ENCODE data around the gene GPATCH2L. TPM values are rescaled to one million over a fixed set of nuclear protein-coding genes. Genes with fewer than 3 reads are reported as not detected.

Gene GPATCH2L
- total and polyA plus RNA-seq, 2 donors (not counting 1 experiment from before 2014, with no cell fraction given) = 19.4 to 50.5 TPM

DNA sequence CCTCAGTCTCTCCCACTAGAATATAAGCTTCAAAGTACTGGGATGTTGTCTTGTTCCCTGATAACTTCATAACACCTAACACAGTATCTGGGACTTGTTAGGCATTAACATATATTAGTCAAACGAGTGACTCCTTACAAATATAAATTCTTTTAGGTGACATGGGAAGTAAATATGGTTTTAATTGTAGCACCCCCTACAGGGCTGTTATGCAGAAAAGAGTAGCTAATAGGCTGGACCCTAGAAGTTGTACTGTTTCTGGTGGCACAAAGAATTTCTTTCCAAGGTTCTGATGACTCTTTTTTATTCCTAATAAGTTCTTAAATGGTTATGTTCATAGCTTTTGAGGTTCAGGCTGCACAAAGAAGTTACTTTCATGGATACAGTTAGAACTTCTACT lies 29.8 kb downstream of the GPATCH2L start:
- DNase-seq (ENCODE audit: low read depth in 2 of 2) = peak in 1 of 2 donors; percentile 8
- peaks cover 5% of the 10 kb centered on the region for H3K79me2 ChIP-seq (ENCODE audit: control insufficient read depth, insufficient read depth, low read length)
- H3K9me3 ChIP-seq (ENCODE audit: control insufficient read depth, insufficient read depth, low read depth, low read length) = no peaks in the 10 kb centered on the region

DNA sequence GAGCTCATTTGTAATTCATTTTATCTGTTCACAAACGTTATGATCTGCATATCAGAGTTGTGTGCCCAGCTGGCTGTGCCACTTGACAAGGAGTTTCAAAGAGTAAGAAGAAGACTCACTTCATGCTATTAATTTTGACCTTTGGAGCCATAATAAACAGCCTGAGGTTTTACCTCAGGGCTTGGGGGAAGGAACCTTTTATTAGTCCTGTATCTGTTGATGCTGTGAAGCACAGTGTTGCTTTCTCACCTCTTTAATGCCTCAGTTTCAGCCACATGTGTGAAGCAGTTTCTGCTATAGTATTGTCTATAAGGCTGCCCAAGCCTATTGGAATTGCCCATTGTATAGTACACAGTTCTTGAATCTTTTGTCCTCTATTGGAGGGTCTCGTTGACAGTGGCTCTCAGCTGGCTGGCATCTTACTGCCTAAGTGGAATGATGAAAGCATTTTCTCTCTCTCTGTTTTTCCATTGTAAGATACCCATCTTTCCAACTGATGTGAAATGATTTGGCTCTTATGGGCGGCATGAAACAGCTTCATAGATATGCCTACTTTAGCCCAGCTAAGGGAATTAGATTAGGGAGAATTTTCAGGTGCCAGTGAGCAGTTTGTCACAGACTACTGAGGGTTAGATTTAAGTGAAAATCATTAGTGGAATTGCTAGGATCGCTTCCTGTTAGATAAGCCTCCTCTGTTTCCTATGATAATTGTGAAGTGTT lies 34.7 kb downstream of the GPATCH2L start:
- Histone ChIP-seq H3K9me3 (ENCODE audit: control insufficient read depth, insufficient read depth, low read depth, low read length) (no peaks in the 10 kb centered on the region), H4K20me1 (ENCODE audit: control insufficient read depth, extremely low read depth, insufficient read depth, low read length) (no peaks in the 10 kb centered on the region), H2AFZ (ENCODE audit: low read length) (no peak overlapping the region), H3K4me1 (ENCODE audit: control insufficient read depth, extremely low read depth, insufficient read depth, low read length) (no peaks in the 10 kb centered on the region), H3K4me3 (replicated peaks in 1 of 4; ENCODE audit: control extremely low read depth in 1 of 4, insufficient read depth in 1 of 4, low read depth in 3 of 4, low read length in 4 of 4) (no peak overlapping the region), H3K27ac (ENCODE audit: insufficient read depth, low read length) (no peak overlapping the region), H3K79me2 (ENCODE audit: control insufficient read depth, insufficient read depth, low read length) (peaks cover 5% of the 10 kb centered on the region), H3K4me2 (ENCODE audit: extremely low read depth, insufficient read depth, low read length) (no peak overlapping the region), H3K9ac (ENCODE audit: insufficient read depth, low read length) (no peak overlapping the region), H3K36me3 (ENCODE audit: control insufficient read depth, insufficient read depth, low read length) (peaks cover 6% of the 10 kb centered on the region), H3K27me3 (ENCODE audit: control insufficient read depth, insufficient read depth, low read length) (no peaks in the 10 kb centered on the region)
- no peak for TF ChIP-seq EZH2 (IDR thresholded peaks at IDR 0.05; ENCODE audit: low read length, missing control alignments)
- TF ChIP-seq CTCF (conservative IDR thresholded peaks at IDR 0.05 in 1 of 2, IDR thresholded peaks at IDR 0.05 in 1 of 2; ENCODE audit: low read depth in 1 of 2, low read length in 2 of 2) = no peak
- no peak for DNase-seq (ENCODE audit: low read depth in 2 of 2)

More for the DNA sequence above, 29.8 kb downstream of the GPATCH2L start:
- TF ChIP-seq CTCF (conservative IDR thresholded peaks at IDR 0.05 in 1 of 2, IDR thresholded peaks at IDR 0.05 in 1 of 2; ENCODE audit: low read depth in 1 of 2, low read length in 2 of 2) (peak in 1 of 2 donors; percentile 35), EZH2 (IDR thresholded peaks at IDR 0.05; ENCODE audit: low read length, missing control alignments) (no peak)
- no peaks in the 10 kb centered on the region for H3K4me1 ChIP-seq (ENCODE audit: control insufficient read depth, extremely low read depth, insufficient read depth, low read length)
- no peak overlapping the region for H3K4me3 ChIP-seq (replicated peaks in 1 of 4; ENCODE audit: control extremely low read depth in 1 of 4, insufficient read depth in 1 of 4, low read depth in 3 of 4, low read length in 4 of 4)
- H4K20me1 ChIP-seq (ENCODE audit: control insufficient read depth, extremely low read depth, insufficient read depth, low read length) = no peaks in the 10 kb centered on the region
- no peak overlapping the region for H2AFZ ChIP-seq (ENCODE audit: low read length)
- H3K27ac ChIP-seq (ENCODE audit: insufficient read depth, low read length) = no peak overlapping the region
- no peak overlapping the region for H3K9ac ChIP-seq (ENCODE audit: insufficient read depth, low read length)
- no peaks in the 10 kb centered on the region for H3K27me3 ChIP-seq (ENCODE audit: control insufficient read depth, insufficient read depth, low read length)
- H3K36me3 ChIP-seq (ENCODE audit: control insufficient read depth, insufficient read depth, low read length) = peaks cover 10% of the 10 kb centered on the region
- H3K4me2 ChIP-seq (ENCODE audit: extremely low read depth, insufficient read depth, low read length) = no peak overlapping the region

GRCh38 chr14:76191297-76191696 lies 39.6 kb downstream of the GPATCH2L start:
- Histone ChIP-seq H4K20me1 (ENCODE audit: control insufficient read depth, extremely low read depth, insufficient read depth, low read length) (no peaks in the 10 kb centered on the region), H3K4me2 (ENCODE audit: extremely low read depth, insufficient read depth, low read length) (no peak overlapping the region), H3K9ac (ENCODE audit: insufficient read depth, low read length) (no peak overlapping the region), H3K4me1 (ENCODE audit: control insufficient read depth, extremely low read depth, insufficient read depth, low read length) (no peaks in the 10 kb centered on the region), H3K27me3 (ENCODE audit: control insufficient read depth, insufficient read depth, low read length) (no peaks in the 10 kb centered on the region), H3K9me3 (ENCODE audit: control insufficient read depth, insufficient read depth, low read depth, low read length) (no peaks in the 10 kb centered on the region), H3K36me3 (ENCODE audit: control insufficient read depth, insufficient read depth, low read length) (peaks cover 1% of the 10 kb centered on the region), H3K79me2 (ENCODE audit: control insufficient read depth, insufficient read depth, low read length) (peaks cover 2% of the 10 kb centered on the region), H3K4me3 (replicated peaks in 1 of 4; ENCODE audit: control extremely low read depth in 1 of 4, insufficient read depth in 1 of 4, low read depth in 3 of 4, low read length in 4 of 4) (no peak overlapping the region), H3K27ac (ENCODE audit: insufficient read depth, low read length) (no peak overlapping the region), H2AFZ (ENCODE audit: low read length) (no peak overlapping the region)
- no peak for DNase-seq (ENCODE audit: low read depth in 2 of 2)
- TF ChIP-seq EZH2 (IDR thresholded peaks at IDR 0.05; ENCODE audit: low read length, missing control alignments) = no peak
- no peak for TF ChIP-seq CTCF (conservative IDR thresholded peaks at IDR 0.05 in 1 of 2, IDR thresholded peaks at IDR 0.05 in 1 of 2; ENCODE audit: low read depth in 1 of 2, low read length in 2 of 2)
